Nephron progenitor cell (in vitro differentiated cells): ENCODE results near the gene TNP1.

ENCODE experiments used
- DNase-seq: peaks from one replicate; pipeline ENCODE4 v3.0.0; 2021
- H3K27ac Mint-ChIP-seq: 2 replicates; pipeline ENCODE4 v1.8.0; 2021; ENCODE audit warnings: mild to moderate bottlenecking, moderate library complexity, mixed read lengths
- H3K27me3 Mint-ChIP-seq: 2 replicates; pipeline ENCODE4 v1.8.0; 2021; ENCODE audit warnings: mild to moderate bottlenecking, low read depth, mixed read lengths; ENCODE audit not compliant: poor library complexity
- H3K36me3 Mint-ChIP-seq: 2 replicates; pipeline ENCODE4 v1.8.0; 2021; ENCODE audit warnings: low read depth, mixed read lengths
- H3K4me1 Mint-ChIP-seq: 2 replicates; pipeline ENCODE4 v1.8.0; 2021; ENCODE audit warnings: mixed read lengths
- H3K4me3 Mint-ChIP-seq: 2 replicates; pipeline ENCODE4 v1.8.0; 2021; ENCODE audit warnings: mild to moderate bottlenecking, moderate library complexity, mixed read lengths
- H3K9me3 Mint-ChIP-seq: 2 replicates; pipeline ENCODE4 v1.8.0; 2021; ENCODE audit warnings: mild to moderate bottlenecking, moderate library complexity, mixed read lengths
- CTCF ChIP-seq: fragments of 200-600 bp; sonication (generic); IDR thresholded peaks from 2 replicates; pipeline ENCODE4 v1.5.0; 2021; ENCODE audit warnings: antibody characterized with exemption

Gene TNP1

GRCh38 chr2:216873573-216873972, 13.7 kb upstream of the TNP1 start:
- TF ChIP-seq CTCF = no peak
- Mint-ChIP-seq H3K4me3 (no peak overlapping the region), H3K9me3 (peaks cover 1% of the 10 kb centered on the region), H3K27me3 (peaks cover under 1% of the 10 kb centered on the region), H3K36me3 (no peaks in the 10 kb centered on the region), H3K4me1 (peaks cover 7% of the 10 kb centered on the region), H3K27ac (no peak overlapping the region)
- DNase-seq = no peak

GRCh38 chr2:216872624-216873023, 12.8 kb upstream of the TNP1 start:
- Mint-ChIP-seq H3K4me3 (no peak overlapping the region), H3K9me3 (peaks cover 6% of the 10 kb centered on the region), H3K27ac (no peak overlapping the region), H3K27me3 (peaks cover 4% of the 10 kb centered on the region), H3K4me1 (peaks cover 5% of the 10 kb centered on the region), H3K36me3 (peaks cover under 1% of the 10 kb centered on the region)
- TF ChIP-seq CTCF = no peak
- no peak for DNase-seq

GRCh38 chr2:216872040-216872439, 12.2 kb upstream of the TNP1 start:
- Mint-ChIP-seq H3K4me3 (no peak overlapping the region), H3K36me3 (peaks cover 7% of the 10 kb centered on the region), H3K4me1 (peaks cover 5% of the 10 kb centered on the region), H3K27ac (no peak overlapping the region), H3K9me3 (peaks cover 12% of the 10 kb centered on the region), H3K27me3 (peaks cover 4% of the 10 kb centered on the region)
- no peak for TF ChIP-seq CTCF
- DNase-seq = no peak

- peaks cover 5% of the 10 kb centered on the region for H3K4me1 Mint-ChIP-seq
- no peak overlapping the region for H3K27ac Mint-ChIP-seq
- H3K27me3 Mint-ChIP-seq = peaks cover 4% of the 10 kb centered on the region
- DNase-seq = no peak
- no peak for TF ChIP-seq CTCF
- peaks cover 13% of the 10 kb centered on the region for H3K36me3 Mint-ChIP-seq
- peaks cover 18% of the 10 kb centered on the region for H3K9me3 Mint-ChIP-seq
- no peak overlapping the region for H3K4me3 Mint-ChIP-seq
Measured at GRCh38 chr2:216871333-216871934, 11.6 kb upstream of the TNP1 start.

- peak overlapping the region; percentile 21 for H3K4me3 Mint-ChIP-seq
- H3K27me3 Mint-ChIP-seq = peaks cover 4% of the 10 kb centered on the region
- DNase-seq = no peak
- peaks cover 18% of the 10 kb centered on the region for H3K36me3 Mint-ChIP-seq
- H3K9me3 Mint-ChIP-seq = peaks cover 25% of the 10 kb centered on the region
- no peak for TF ChIP-seq CTCF
- H3K4me1 Mint-ChIP-seq = peaks cover 5% of the 10 kb centered on the region
- no peak overlapping the region for H3K27ac Mint-ChIP-seq
Measured at GRCh38 chr2:216870508-216871332, 10.9 kb upstream of the TNP1 start.
